GM19397 (cell line): ENCODE data around the gene TPT1.

Experiments used
- ATAC-seq: cut with Tn5 transposase; IDR thresholded peaks from one replicate; pipeline ENCODE4 v1.9.1; 2021; ENCODE audit warnings: mild to moderate bottlenecking, moderate library complexity; ENCODE audit not compliant: unreplicated experiment

Gene TPT1

DNA sequence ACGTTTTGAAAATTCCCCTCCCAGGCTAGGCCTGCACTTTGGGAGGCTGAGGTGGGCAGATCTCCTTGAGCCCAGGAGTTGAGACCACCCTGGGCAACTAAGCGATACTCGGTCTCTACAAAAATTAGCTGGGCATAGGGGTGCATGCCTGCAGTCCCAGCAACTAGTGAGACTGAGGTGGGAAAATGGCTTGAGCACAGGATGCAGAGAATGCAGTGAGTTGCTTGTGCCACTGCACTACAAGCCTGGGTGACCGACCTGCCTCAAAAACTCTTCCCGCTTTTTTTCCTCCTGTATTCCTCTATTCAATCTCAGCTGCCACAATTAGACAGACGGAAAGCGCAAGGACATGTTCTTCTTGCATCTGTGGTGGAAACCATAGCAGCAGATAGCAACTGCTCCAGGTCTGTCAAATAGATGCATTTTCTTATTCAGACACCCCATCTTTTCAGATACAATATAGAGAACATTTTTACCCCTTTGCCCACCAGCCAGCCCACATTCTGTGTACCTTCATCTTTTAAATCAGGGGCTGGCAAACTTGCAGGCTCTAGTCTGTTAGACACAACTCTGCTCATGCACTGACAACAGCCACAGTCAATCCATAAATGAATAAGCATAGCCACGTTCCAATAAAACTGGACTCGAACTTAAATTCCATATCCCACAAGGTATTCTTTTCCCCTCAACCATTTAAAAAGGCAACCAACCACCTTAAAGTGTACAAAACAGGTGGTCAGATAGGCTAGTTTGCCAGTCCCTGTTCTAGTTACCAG, 4.8 kb downstream of the TPT1 start:
- ATAC-seq = no peak

DNA sequence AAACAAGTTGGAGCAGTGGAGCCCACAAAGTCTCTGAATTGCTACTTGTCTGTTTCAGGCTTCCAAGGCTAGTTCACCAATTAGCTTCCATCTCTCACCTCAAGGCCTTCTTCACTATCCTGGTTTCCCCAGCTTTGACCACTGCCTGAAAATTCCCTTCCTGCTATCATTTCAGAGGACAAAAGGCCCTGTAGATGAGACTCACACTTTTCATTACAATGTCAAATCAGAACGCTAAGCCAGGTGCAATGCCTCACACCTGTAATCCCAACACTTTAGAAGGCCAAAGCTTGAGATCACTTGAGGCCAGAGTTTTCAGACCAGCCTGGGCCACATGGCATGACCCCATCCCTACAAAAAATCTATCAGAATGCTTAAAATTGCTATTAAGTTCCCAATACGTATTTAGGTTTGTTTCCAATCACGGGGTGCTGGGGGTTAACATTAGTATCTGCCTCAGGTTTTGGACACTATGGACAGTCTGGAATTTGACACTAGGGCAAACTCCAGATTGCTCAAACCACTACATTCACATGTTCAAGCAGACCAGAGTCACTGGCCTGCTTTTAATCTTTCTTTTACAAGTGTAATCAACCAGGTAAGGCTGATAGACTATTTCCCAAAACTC, 5.5 kb downstream of the TPT1 start:
- no peak for ATAC-seq

DNA sequence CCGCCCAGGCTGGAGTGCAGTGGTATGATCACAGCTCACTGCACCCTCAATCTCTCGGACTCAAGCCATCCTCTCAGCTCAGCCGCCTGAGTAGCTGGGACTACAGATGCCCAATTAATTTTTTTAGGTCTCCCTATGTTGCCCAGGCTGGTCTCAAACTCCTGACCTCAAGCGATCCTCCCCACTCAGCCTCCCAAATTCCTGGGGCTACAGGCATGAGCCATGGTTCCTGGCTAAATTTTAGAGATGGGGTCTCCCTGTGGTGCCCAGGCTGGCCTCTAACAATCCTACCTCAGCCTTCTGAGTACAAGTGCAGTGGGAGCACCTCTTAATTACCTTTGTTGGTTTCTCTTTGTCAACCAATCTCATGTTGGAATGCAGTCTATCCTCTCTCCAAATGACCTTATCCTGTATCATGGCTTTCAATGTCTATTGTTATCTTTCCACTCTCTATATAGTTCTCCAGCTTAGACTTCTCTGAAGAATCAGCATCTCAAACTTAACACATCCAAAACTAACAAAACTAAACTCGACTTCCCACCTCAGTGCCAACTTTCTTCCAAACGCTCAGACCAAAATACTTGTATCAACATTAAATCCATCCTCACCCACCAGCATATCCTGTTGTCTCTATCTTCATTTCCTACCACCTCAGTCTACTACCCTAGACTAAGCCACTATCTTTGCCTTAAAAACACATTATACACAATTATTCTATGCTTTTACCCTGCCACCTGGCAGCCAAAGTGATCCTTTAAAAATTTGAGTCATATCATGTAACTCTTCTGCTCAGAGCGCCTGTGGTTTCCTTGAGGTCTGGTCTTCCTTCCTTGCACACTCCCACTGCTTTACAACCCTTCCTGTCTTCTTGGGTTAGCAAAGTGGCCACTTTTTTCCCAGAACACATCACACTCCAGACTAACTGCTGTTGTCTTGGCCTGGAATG, 6.7 kb downstream of the TPT1 start:
- no peak for ATAC-seq

DNA sequence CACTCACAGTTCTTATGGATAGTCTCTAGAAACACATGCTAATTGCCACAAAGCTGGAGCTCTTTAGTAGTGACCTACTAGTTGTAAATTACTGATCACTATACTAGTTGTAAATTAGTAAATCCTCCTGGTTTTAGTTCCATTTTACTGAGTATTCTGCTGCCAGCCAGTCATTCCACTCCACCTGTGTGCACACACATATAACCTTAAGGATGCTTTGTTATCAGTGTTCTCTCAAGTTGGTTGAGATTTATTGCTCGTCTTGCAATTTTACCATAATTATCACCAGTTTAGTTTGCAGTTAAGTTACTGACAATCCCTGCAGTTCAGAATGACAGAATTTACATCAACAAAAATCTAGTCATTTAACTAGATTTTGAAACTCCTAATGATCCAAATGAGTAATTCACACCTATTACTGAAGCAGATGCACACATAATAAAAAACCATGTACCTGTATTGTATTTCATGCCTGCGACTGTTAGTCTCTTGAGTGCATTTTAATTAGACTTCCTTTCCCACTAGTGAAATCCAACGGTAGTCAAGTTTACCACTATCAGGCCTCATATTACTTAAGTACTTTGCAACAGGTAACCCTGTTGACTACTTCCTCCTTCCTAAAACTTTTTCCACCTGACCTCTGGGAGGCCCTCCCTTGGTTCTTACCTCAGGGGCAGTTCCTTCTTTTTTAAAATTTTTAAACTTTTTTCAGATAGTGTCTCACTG, 7.6 kb downstream of the TPT1 start:
- no peak for ATAC-seq

DNA sequence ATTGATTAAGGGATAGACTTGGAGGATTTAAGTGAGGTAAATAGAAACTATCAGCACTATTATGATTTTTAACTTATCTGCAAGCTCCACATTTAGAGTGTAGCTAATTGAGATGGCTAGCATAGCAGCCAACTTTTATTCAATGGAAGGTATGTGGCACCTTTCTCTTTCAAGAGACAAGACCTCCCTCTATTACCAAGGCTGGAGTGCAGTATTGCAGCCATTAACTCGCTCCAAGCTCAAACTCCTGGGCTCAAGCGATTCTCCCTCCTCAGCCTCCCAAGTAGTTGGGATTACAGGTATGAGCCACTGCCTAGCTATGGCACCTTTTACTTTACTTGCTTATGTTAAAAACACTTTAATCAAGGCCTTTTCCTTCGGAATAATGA, 8.2 kb downstream of the TPT1 start:
- no peak for ATAC-seq

DNA sequence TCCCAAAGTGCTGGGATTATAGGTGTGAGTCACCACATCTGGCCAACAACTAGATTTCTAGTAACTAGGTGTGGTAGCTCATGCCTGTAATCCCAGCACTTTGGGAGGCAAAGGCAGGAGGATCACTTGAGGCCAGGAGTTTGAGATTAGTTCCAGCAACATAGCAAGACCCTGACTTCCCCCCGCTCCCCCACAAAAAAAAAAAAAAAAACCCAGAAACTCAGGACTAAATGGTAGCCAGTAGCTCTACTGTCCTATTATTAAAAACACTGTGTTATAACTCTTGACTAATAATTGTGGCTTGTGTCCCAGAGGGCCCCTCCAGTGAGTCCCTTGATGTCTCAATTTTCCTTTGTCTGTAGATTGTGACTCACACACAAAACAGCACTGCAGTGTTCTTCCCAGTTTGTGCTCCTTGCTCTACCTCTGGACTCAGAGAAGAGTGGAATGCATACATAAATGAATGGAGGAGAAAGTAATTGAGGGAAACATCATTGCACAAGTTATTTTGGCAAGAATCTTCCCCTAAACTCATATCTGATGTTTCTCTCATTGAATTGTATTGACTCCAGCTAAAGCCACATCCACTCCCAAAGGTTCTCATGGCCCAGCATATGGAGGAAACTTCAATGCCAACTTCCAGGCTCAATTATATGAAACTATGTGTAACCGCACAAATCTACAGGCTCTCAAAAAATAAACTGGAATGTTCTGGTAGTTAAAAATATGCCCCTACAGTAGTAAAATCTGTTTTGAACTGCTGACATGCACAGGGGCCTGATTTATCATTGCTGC, 8.8 kb downstream of the TPT1 start:
- ATAC-seq = no peak

DNA sequence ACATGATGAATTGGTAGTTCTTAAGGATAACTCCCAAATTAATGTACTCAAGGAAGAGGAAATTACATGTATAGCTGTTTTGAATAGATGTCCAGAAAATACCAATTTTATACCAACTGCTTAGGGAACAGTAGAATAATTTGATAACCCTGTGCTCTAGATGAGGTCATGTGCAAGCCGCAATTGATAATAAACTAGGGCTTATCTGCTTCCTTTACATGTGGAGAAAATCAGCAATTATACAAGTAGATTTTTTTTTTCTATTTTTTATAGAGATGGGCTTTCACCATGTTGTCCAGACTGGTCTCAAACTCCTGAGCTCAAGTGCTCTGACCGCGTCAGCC, 9.3 kb downstream of the TPT1 start:
- ATAC-seq = no peak

DNA sequence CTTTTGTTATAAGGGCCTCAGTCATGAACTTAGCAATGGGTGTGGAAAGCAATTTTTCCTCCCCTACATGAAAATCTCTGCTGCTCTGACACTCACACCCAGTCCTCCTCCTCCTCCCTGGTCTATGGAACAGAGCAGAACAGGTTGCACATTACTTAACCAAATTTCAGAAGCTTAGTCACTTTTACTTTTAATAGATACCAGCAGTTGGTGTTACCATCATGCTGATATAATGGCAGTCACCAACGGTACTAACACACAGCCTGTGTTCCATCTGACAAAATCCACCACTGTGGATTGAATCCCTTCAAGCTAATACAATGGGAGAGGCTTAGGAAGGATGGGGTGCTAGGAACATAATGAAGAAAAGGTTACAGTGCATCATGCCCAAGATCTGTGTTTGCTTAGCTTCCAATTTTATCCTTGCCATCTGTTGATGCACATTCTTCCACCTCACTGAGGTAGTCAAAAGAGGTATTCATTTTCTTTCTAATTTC, 9.8 kb downstream of the TPT1 start:
- ATAC-seq = no peak

DNA sequence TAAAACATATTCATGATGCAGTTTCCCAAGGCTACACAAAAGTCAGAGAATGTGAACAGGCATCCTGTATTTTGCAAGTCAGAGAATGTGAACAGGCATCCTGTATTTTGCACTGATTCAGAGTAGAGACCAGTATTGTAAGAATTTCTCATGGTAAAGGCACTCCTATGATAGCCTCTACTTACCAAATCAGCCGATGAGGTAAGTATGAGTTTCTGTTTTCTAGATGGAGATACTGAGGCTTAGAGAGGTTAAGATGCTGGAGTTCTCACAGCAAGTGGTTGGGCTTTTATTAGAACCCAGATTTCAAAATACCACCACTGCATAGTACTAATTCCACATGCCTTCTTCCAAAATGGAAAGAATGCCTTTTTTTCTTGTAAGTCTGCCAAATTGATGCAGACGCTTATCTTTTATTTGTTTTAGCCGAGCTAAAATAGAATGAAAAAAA, 12.3 kb downstream of the TPT1 start:
- ATAC-seq = no peak

DNA sequence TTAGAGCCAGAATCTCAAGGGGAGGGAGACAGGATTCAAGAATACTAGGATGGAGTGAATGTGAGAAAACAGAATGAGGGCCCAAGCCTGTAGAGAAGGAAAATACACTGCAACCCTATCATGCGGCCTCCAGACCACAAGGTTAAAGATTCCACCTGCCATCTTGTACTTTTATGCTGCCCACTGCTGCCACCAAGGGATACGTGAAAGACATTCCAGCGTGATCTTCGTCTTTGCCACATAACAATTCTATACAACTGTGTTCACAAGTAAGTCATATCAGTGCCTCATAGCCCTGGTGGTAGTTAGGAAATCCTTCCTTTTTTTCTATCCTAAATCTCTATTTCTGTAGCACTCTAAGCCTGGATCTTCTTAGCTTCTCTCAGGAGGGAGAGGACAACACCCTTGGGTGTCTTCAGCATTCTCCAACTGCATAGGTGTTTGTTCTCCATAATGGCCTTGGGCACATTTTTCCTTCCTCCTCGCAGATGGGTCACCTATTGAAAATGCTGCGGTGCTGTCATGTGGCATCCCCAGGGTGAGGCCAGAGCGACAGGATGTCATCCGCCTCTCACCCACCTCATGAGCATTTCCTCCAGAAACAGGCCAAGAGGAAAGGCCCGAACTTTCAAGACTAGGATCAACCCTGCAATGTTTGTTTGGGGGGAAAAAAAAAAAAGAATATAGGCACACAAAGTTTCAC, 13.6 kb downstream of the TPT1 start:
- no peak for ATAC-seq

DNA sequence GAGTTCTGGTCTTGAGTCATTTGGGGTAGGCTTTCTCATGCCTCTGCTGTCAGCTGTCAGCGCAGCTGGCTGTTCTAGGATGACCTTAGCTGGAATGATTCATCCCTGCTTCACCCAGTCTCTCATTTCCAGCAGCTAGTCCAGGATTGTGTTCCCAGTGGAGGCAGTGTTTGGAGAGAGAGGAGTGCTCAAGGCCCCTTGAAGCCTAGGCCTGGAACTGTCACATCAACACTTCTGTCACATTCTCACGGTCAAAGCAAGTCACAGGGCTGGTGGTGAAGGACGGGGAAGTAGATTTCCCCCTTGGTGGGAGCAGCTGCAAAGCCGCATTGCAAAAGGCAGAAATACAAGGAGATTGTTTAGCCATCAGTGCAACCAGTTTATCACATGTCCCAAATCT, 15.2 kb downstream of the TPT1 start:
- ATAC-seq = no peak

DNA sequence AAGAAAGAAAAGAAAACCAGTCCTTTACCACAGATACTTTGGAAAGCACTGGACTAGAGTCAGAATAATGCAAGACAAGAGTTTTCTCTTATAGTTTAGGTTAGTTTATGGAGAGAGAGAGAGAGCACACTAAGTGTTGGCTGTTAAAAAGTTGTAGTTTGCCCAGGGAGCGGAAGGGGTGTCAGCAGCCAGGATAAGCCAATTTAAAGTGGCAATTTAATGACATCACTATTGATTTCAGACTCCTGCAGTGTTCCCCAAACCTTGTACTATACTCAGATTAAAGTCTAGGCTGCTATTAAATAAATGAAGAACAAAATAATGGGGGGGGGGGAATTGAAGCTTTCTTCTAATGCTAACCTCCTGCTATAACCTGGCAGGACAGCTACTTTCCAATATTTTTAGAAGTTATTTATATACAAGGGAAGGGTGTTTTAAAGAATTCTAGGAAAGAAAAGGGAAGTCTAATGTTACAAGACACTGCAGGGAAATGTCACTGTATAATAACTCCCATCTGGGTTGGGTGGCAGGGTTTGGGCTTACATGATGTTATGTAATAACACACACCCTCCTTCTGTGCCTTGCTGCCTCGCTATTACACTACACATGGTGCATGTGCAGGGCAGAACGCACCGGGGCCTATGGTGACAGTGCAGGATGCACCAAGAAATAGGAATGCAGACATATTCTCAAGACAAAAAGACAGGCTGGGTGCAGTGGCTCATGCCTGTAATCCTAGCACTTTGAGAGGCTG, 19.9 kb downstream of the TPT1 start:
- ATAC-seq = no peak

DNA sequence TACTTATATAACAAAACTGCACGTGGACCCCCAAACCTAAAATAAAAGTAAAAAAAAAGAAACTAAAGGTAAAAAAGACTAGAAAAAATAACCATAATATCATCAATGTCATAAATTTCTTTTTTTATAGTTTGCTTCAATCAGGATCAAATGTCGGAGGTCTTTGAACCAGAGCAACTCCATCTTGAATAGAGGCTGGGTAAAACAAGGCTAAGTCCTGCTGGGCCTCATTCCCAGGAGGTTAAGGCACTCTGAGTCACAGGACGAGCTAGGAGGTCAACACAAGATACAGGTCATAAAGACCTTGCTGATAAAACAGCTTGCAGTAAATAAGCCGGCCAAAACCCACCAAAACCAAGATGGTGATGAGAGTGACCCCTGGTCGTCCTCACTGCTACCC, 24.0 kb downstream of the TPT1 start:
- no peak for ATAC-seq

DNA sequence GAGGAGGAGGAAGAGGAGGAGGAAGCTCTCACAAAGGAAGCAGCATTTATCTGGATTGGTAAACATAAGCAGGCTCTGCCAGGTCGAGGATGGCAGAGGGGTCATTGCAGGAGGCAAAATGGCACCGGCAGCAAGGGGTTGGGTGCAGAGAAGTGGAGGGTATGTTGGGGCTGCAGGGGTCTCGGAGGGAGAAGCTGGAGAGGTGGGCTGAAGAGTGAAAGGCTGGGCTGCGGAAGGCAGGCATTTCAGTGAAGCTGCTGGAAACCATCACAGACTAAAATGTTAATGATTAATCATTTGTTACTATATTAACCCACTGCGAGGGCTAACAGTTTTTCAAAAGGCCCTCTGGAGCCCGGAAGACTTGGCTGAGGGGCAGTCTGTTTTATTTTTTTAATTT, 24.6 kb downstream of the TPT1 start:
- no peak for ATAC-seq

DNA sequence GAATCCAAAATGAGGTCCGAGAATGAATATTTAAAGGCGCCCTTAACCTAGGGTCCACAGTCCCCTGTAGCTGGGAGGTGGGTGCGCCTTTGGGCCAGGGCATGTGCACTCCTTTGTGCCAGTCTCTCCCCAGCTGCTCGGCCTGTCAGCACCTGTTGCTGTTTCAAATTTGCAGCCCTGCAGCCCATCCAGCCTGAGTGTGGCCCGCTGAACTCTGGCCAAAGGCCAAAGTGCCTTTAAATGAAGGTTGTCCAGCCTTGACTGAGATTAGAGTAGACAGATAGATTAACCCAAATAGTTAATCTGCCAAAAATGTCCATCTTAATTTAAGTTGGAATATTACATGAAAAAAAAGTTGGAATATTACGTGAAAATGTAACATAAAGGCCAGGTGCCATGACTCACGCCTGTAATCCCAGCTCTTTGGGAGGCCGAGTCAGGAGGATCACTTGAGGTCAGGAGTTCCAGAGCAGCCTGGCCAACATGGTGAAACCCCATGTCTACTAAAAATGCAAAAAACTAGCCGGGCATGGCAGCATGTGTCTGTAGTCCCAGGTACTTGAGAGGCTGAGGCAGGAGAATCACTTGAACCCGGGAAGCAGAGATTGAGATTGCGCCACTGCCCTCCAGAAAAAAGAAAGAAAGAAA, 25.3 kb downstream of the TPT1 start:
- ATAC-seq = no peak

DNA sequence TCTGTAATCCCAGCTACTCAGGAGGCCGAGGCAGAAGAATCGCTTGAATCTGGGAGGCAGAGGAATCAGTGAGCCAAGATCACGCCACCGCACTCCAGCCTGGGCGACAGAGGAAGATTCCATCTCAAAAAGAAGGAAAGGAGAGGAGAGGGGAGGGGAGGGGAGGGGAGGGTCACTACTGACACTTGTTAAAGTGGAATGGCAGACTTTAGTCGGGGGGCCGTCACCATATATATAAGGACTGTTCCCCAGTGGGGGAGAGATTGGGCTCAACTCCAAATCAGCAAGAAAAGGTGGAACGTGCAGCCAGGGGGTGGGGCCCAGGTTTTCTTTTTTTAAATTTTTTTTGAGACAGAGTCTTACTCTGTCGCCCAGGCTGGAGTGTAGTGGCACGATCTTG, 26.2 kb downstream of the TPT1 start:
- ATAC-seq = no peak

DNA sequence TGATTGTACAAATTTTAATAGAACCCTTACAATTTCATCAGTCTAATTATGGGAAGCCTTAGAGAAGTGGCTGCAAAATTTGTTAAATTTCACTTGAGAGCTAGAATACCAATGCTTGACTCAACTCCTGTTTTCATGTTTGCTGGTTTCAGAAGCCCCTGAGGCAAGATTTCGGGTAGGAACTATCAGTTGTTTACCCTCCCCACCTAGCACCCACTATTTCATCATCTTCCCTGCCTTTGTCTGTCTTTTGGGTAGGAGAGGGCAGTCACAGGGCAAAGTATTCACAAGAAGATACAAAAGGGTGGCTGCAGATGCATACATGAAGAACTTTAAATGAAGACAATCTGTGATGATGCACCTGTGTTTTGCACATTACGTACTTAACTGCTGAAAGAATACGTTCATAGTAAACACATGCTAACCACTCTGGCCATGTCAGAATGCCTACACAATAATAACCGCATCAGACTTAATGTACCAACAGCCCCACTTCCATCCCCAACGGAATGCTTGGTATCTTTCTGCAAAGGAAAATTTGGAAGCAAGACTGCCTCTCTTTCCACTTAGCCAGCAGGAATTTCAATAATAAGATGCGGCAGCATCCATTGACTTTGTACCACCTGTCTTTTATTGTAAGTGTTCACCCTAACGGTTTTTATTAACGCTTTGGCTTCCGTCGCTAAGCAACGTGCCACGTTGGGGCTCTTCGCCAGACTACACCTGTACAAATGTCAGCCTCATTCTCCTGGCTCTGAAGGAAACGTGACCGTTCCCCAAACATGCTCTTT, 30.4 kb downstream of the TPT1 start:
- ATAC-seq = no peak
